NCI-H82 treated with DMSO at 0.1 percent for 48 hours (cell line): Measurements from ENCODE around the gene CALML5.

Experiments used
- DNase-seq: peaks from one replicate; lab custom pipeline; 2025; ENCODE audit not compliant: unreplicated experiment; lab: John Stamatoyannopoulos, UW

CALML5 gene

DNA sequence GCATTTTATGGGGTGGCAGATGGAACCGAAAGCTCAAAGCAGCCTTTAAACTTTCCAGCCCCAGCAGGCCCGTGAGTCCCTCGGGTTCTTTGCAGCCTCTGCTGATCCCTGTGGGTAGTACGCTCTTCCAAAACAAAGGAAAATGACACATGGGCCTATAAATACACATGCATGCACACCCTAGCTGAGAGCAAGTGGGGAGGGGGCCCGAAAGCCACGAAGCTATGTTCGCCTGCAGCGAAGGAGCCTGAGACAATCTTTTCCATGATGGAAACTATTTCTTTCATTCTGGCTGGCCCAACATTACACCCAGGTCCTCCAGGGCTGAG lies 32.2 kb downstream of the CALML5 start:
- DNase-seq, result no peak

DNA sequence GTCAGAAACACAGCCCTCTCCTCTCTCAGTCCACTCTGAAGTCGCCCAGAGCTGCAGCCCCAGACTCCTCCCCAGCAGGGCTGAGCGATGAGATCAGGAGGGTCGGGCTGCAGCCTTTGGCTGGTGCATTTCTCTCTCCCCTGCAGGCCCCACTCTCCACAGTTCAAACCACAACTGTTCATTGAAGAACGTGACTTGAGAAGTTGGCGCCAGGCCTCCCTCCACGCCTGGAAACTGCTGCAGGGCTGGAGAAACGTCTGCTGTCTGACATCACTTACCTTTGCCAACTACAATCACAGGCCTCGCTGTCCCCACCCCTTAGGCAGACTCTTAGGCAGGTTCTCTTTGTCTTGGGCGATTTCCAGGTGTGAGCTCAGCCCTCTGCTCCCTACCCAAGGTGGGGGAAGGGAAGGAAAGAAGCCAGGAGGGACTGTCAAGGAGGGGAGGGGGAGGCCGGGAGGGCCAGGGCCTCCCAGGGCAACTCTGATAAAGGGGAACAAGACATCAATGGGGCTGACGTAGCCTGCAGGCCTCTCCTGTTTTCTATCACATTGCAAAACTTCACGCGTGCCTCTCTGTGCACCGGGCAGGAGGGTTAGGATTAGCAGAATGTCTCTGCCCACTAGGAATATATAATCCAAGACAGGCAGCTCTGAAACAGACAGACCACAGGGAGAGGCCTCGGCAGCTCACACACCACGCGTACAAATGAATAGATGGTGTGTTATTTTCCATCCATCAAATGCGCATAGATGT lies 32.7 kb downstream of the CALML5 start:
- DNase-seq, result no peak

DNA sequence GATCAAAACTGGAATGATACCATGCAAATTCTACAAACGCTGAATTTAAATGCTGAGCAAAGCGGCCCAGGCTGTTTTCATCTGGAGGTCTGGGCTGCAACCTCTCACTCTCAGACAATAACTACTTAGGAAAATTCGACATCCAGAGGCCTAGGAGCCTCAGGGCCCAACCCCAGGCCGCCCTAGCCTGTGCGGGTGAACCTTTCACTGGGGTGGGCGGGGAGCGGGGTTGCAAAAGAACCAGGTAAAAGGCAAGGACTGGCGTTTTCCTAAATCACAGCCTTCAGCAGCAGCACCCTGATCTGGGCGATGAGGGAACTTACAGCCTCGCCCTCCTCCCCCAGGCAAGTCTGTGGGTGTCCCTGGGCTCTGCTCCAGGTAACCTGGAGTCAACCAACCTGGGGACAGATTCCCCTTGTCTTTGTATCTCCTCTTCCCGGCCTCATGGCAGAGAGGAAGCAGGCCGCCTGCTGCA lies 33.4 kb downstream of the CALML5 start:
- DNase-seq, result no peak

DNA sequence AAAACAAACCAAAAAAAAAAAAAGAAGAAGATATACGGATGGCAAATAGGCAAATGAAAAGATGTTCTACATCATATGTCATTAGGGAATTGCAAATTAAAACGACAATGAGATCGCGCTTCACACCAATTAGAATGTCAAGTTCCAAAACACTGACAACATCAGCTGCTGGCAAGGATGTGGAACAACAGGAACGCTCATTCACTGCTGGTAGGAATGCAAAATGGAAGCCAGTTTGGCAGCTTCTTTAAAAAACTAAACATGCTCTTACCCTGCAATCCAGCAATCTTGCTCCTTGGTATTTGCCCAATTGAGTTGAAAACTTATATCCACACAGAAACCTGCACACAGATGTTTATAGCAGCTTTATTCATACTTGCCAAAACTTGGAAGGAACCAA lies 34.8 kb downstream of the CALML5 start:
- no peak for DNase-seq

DNA sequence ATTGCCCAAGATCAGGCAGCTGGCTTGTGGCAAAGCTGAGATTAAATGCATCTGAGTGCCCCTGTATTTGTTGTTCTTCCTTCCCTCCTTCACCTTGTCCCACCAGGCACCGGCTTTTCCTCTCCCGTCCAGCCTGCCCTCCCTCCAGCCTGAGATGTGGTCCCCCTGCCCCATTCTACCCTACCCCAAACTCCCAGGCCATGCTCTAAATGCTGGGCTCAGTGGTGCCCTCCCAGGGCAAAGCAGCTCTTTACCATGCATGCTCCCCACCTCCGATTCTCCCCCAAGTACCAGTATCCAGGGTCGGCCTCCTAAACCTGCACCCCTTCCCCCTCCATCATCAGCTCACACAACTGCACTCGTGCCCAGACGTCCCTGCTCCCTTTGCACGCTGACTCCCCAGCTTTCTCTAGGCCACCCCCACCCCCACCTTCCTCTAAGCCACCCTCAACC lies 36.5 kb downstream of the CALML5 start:
- no peak for DNase-seq

DNA sequence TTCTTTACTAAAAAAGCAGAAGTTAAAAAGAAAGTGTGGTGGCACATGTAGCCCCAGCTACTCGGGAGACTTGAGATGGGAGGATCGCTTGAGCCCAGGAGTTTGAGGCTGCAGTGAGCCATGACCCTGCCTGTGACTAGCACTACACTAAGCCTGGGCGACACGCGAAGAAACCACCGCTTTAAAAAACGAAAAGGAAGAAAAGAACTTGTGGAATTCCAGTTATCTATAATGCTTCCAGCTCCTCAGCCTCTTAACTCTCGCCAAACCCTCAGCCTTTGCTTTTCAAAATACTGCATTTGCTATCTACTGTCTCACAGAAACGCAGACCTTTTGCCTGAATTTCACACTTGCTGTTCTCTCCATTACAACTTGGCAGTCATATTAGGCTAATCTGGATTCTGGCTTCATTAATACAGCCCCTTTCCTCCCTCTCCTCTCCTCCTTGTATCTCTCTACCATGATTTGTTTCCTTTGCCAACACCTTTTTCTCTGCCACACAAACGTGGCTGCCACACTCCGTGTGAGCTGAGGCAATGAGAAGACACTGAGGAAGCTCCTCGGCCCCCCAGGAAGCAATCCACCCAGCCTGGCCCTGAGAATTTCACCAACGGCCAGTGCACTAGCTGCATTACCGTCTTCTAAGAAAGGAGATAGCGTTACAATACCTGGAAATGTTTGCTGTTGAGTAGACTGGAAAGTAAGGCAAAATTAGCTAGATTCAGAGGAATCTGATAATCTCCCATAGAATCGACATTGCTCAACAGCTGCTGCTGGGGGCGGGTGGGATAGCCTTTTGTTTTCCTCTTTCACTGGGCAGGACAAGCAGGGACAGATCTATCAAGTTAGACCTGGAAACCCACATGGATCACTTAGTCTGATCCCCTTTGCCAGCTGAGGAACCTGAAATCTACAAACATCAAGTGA lies 37.2 kb downstream of the CALML5 start:
- no peak for DNase-seq

DNA sequence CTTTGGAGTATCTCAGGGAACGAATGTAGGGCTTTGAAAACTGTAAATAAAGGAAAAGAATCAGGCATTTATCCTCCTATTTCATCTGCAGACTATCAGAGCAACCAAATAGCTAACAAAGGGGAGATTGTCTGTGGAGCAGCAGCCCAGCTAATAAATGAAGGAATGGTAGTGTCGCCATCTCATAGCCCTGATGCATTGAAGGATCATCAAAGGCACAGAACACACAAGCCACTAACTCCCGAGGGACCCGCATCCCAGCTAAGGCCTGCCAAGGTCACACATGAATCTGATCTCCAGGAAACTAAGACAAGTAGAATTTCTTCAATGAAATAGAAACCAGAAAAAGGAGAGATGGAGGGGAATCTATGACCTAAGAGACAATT lies 38.2 kb downstream of the CALML5 start:
- no peak for DNase-seq

DNA sequence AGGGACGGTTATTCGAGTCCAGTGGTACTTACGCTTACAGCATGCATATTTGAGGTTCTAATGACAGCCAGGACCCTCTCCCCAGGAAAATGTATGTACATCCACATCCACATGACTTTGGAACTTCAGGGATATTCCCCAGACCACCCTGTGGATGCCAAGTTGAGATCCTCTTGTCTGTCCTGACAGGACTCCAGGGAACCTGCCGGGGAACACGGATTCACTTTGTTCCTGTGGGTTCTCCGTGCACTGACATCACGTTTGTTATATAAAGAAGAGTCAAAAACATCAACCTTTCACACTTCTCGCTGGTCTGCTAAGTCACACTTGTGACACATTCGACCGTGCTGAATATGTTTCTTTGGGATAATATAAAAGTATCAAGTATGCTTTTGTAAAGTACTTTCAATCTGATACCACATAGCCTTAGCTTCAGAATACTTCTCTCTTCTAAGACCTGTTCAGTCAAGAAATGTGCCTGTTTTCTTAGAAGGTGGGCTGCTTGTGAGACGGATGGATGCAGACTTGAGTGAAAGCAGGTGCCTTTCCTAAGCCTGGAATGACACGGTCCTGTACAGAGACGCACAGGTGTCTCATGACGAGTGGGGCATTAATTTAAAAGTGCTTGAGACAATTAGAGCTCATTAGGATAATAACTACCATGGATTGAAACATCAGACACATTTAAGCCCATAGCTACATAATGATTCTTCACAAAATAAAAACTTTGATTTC lies 38.7 kb downstream of the CALML5 start:
- DNase-seq, result no peak

DNA sequence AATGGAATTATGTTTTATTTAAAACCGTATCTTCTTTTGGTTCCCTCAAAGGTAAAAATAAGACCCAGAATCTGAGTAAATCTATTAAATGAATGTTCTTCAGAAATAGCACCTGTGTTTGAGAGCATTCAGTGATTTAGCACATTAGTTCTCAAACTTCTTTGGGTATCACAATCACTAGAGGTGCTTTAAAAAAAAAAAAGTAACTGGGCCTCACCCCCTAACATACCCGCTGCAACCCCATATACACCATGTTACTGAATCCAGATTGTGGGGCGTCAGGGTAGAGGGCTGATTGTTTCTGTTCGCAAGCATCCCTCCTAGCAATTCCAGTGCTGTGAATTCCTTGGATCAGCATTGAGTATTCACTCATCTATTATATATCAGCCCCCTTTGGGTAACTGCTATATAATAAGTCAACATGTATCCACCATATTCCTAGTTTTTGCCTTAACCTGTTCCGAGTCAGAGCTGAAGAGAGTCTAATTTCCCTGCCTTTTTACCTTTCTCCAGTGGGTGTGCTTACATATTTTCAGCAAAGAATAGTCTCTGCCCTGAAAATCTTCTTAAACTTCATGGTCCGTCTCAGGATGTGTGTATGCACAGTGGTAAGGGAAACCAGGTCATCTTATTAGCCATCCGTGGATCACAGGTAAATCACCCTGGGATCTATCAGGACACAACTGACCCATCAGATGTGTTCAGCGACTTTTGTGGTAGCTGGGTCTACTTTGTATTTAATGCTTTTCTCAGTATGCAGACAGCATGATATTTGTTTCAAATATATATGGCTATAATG lies 40.2 kb downstream of the CALML5 start:
- DNase-seq, result no peak

DNA sequence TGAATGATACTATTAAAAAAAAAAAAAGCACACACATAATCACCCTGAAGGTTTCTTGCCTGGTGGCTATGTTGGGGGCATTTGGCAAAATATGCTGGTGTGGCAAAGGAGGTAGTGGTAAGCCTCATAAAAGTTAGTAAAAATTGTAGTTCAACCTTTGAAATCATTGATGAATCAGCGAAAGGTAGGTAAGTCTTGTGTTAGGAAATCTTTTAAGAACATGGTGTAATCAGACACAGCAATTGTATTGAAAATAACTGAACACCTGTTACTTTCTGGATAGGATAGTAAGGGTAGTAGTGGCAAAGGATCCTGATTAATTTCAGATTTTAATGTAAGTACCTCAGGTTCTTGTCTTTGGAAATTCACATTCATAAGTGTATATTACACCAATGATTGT lies 40.9 kb downstream of the CALML5 start:
- no peak for DNase-seq

DNA sequence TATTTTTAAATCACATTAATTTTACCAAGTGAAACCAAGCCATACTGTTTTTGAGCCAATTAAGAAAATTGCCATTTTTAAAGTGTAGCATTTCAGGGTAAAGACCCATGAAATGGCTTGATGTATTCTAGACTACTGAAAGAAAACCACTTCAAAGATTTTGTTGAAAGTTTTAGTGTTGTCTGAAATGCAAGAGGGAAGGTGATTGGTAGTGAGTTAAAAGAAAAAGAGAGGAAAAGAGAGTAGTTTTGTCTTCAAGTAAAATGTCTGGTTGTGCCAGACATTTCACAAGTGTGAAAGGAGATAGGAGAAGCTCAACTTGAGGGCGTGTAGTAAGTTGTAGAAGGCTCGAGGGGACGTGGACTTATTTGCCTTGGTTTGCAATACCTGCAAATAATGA lies 41.6 kb downstream of the CALML5 start:
- DNase-seq, result no peak

DNA sequence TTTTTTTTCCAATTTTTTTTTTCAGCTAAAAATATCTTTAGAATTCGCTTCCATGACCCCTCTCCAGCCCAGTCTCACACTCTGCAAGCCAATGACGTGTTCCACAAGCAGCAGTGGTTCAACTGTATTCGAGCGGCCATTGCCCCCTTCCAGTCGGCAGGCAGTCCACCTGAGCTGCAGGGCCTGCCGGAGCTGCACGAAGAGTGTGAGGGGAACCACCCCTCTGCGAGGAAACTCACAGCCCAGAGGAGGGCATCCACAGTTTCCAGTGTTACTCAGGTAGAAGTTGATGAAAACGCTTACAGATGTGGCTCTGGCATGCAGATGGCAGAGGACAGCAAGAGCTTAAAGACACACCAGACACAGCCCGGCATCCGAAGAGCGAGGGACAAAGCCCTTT lies 42.8 kb downstream of the CALML5 start:
- no peak for DNase-seq

DNA sequence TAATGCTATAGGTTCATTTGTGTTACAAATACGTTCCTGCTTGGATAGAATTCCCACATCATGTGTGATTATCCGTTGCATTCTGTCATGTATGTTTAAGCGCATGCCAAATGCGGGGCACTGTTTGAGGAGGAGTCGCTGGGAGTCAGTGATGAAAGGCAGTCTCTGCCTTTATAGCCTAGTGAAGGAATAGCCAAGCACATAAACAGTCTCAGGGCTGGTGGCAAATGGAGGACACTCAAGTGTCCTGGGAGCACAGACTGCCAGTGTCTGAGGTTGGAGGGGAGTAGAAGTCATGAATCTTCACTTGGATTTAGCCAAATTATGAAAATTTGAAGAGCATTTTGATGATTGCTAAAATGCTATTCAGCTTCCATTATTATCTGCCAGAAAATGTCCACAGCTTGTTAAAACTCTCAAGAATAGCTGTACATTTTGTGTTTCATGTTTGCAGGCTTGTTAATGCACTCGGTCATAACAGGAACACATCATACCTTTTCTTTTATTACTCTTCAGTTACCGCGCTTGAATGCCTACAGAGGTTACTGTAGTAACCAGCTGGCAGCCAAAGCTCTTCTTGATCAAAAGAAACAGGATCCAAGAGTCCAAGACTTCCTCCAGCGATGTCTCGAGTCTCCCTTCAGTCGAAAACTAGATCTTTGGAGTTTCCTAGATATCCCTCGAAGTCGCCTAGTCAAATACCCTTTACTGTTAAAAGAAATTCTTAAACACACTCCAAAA lies 45.5 kb downstream of the CALML5 start:
- DNase-seq, result no peak

DNA sequence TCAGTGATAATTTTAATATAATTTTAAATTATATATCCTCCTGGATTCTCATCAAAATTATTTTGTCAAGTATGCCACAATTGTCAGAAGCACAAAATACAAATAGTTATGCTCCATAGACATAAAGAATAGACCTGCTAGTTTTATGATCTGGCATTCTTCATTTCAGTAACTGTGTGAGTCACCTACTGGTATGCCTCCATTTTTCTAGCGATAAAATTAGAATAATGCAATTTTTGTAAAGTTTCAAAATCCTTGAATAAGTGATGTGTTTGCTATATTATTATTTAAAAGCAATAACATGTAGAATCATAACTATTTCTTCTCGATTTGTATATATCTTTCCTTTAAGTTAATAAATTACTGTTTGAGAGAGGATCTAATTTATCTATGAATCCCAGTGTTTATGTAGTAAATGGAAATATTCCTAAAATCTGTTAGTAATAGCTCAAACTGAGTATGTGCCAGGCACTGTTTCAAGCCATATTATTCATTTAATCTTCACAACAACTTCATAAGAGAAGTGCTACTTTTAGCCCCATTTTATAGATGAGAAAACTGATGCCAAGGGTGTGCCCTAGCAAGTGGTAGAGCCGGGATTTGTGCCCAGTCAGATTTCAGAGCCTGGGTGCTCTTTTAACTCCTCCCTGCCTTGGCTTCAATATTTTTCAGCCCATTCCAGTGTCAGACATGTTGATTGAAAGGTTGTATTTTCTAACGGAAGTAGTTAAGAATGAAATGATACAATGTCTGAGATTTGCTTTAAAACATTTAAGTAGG lies 48.6 kb downstream of the CALML5 start:
- no peak for DNase-seq

DNA sequence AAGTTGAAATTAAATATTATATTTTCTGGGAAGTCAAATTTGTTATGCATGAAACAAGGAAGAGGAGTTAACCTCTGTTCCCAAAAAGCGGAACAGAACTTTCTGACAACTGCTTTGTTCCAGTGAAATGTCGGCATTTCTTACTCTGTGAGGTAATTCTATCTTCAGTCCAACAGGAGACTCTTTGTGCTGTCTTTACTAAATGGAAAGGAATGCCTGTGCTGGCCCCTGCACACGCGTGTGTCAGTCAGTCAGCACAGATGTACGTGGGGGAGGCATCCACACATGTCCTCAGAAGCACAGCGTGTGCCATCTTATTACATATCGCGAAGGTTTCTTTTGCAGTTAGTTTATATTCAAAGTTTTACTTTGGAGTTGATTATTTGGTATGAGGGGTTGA lies 49.5 kb downstream of the CALML5 start:
- no peak for DNase-seq

DNA sequence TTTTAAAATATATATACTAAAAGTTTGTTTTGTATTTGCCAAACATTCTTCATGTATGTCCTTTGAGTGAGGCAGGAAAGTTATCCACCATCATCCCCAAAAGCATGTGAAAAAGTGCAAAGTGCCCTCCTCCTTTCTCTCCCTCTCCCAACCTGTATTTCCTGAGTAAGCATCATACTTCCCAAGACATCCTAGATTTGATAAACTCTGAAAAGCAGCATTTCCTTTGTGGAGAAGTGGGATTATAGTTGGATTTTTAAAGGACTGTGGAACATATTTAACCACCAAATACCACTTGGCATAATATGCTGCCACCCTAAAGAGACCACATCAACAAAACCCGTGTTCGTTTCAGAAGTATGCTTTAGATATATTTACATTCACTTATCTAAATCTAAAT lies 50.1 kb downstream of the CALML5 start:
- DNase-seq, result no peak
